ENCODE data around the gene PRRX2.

Gene PRRX2

DNA sequence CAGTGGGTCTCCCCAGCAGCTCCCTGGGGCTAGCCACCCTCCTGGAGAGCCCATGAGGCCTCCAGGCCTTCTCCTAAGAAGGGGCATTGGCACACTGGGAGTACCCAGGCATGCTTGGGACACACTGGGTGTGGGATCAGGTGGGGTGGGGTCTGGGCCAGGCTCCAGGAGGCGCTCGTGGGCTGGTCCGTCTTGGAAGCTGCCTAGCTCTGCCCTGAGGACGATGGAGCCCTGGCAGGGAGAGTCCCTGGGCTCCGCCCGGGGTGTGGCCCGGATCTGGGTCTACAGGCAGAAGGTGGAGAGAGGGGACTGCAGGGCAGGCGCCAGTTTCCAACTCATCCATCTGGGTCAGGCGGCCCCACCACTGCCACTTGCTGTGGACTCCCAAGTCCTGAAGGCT, 2.4 kb downstream of the PRRX2 start:
- no peak for TF ChIP-seq TCF4 (CRISPR knock-in tag; IDR thresholded peaks at IDR 0.05; ENCODE audit: borderline replicate concordance)
- TF ChIP-seq, protein P1, sequence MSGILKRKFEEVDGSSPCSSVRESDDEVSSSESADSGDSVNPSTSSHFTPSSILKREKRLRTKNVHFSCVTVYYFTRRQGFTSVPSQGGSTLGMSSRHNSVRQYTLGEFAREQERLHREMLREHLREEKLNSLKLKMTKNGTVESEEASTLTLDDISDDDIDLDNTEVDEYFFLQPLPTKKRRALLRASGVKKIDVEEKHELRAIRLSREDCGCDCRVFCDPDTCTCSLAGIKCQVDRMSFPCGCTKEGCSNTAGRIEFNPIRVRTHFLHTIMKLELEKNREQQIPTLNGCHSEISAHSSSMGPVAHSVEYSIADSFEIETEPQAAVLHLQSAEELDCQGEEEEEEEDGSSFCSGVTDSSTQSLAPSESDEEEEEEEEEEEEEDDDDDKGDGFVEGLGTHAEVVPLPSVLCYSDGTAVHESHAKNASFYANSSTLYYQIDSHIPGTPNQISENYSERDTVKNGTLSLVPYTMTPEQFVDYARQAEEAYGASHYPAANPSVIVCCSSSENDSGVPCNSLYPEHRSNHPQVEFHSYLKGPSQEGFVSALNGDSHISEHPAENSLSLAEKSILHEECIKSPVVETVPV (CRISPR knock-in tag; IDR thresholded peaks at IDR 0.05), result no peak
- TF ChIP-seq, protein P2, sequence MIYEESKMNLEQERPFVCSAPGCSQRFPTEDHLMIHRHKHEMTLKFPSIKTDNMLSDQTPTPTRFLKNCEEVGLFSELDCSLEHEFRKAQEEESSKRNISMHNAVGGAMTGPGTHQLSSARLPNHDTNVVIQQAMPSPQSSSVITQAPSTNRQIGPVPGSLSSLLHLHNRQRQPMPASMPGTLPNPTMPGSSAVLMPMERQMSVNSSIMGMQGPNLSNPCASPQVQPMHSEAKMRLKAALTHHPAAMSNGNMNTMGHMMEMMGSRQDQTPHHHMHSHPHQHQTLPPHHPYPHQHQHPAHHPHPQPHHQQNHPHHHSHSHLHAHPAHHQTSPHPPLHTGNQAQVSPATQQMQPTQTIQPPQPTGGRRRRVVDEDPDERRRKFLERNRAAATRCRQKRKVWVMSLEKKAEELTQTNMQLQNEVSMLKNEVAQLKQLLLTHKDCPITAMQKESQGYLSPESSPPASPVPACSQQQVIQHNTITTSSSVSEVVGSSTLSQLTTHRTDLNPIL (CRISPR knock-in tag; IDR thresholded peaks at IDR 0.05; ENCODE audit: low read depth), result no peak
- ATAC-seq, result no peak

DNA sequence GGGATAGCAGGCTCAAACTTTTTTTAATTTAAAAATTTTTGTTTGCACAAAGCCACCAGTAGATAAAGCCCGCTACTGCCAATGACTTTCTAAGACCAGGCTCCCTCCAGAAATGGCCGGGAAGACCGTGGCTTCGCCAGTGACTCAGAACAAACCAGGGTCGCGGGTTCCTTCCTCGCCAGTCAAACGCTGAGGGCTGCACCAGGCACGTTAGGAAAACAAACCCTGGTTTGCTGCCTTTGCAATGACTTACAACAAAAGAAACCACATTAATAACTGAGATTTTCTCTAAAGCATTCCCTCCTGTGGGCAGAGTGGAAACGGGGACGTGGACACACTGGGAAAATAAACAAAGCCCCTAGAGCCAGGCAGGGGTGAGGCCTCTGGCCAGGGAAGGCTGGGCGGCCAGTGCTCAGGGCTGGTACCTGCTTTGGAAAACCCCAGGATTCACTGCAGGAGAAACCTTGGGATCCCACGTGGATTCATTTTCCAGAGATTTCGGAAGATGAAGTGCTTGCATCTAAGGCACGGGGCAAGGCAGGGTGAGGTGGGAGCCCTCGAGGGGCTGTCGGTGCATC, 3.8 kb downstream of the PRRX2 start:
- ATAC-seq, result no peak
- TF ChIP-seq OSR1 (CRISPR knock-in tag; IDR thresholded peaks at IDR 0.05) (no peak), ISL1 (CRISPR knock-in tag; IDR thresholded peaks at IDR 0.05) (no peak), TCF4 (CRISPR knock-in tag; IDR thresholded peaks at IDR 0.05; ENCODE audit: borderline replicate concordance) (no peak), GLIS3 (CRISPR knock-in tag; IDR thresholded peaks at IDR 0.05) (no peak), PPARA (CRISPR knock-in tag; IDR thresholded peaks at IDR 0.05; ENCODE audit: borderline replicate concordance) (no peak), ARNTL (CRISPR knock-in tag; IDR thresholded peaks at IDR 0.05; ENCODE audit: borderline replicate concordance, low read depth) (no peak), BACH2 (CRISPR knock-in tag; IDR thresholded peaks at IDR 0.05; ENCODE audit: borderline replicate concordance) (no peak), ZNF8 (CRISPR knock-in tag; IDR thresholded peaks at IDR 0.05) (no peak), ZFP30 (CRISPR knock-in tag; IDR thresholded peaks at IDR 0.05) (no peak), SNAI2 (CRISPR knock-in tag; IDR thresholded peaks at IDR 0.05) (no peak), ZC3H10 (CRISPR knock-in tag; IDR thresholded peaks at IDR 0.05) (no peak), ESRRG (CRISPR knock-in tag; IDR thresholded peaks at IDR 0.05) (no peak), ZFP3 (CRISPR knock-in tag; IDR thresholded peaks at IDR 0.05) (no peak), ZNF565 (CRISPR knock-in tag; conservative IDR thresholded peaks at IDR 0.05; ENCODE audit: low read depth) (no peak)
- TF ChIP-seq, protein P2 (CRISPR knock-in tag; IDR thresholded peaks at IDR 0.05; ENCODE audit: low read depth), result no peak
- TF ChIP-seq, protein P3, sequence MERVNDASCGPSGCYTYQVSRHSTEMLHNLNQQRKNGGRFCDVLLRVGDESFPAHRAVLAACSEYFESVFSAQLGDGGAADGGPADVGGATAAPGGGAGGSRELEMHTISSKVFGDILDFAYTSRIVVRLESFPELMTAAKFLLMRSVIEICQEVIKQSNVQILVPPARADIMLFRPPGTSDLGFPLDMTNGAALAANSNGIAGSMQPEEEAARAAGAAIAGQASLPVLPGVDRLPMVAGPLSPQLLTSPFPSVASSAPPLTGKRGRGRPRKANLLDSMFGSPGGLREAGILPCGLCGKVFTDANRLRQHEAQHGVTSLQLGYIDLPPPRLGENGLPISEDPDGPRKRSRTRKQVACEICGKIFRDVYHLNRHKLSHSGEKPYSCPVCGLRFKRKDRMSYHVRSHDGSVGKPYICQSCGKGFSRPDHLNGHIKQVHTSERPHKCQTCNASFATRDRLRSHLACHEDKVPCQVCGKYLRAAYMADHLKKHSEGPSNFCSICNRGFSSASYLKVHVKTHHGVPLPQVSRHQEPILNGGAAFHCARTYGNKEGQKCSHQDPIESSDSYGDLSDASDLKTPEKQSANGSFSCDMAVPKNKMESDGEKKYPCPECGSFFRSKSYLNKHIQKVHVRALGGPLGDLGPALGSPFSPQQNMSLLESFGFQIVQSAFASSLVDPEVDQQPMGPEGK (CRISPR knock-in tag; IDR thresholded peaks at IDR 0.05; ENCODE audit: borderline replicate concordance), result no peak
- TF ChIP-seq, protein P4, sequence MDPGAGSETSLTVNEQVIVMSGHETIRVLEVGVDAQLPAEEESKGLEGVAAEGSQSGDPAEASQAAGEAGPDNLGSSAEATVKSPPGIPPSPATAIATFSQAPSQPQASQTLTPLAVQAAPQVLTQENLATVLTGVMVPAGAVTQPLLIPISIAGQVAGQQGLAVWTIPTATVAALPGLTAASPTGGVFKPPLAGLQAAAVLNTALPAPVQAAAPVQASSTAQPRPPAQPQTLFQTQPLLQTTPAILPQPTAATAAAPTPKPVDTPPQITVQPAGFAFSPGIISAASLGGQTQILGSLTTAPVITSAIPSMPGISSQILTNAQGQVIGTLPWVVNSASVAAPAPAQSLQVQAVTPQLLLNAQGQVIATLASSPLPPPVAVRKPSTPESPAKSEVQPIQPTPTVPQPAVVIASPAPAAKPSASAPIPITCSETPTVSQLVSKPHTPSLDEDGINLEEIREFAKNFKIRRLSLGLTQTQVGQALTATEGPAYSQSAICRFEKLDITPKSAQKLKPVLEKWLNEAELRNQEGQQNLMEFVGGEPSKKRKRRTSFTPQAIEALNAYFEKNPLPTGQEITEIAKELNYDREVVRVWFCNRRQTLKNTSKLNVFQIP (CRISPR knock-in tag; IDR thresholded peaks at IDR 0.05; ENCODE audit: borderline replicate concordance, low read depth), result no peak
- TF ChIP-seq, protein P1 (CRISPR knock-in tag; IDR thresholded peaks at IDR 0.05), result no peak

DNA sequence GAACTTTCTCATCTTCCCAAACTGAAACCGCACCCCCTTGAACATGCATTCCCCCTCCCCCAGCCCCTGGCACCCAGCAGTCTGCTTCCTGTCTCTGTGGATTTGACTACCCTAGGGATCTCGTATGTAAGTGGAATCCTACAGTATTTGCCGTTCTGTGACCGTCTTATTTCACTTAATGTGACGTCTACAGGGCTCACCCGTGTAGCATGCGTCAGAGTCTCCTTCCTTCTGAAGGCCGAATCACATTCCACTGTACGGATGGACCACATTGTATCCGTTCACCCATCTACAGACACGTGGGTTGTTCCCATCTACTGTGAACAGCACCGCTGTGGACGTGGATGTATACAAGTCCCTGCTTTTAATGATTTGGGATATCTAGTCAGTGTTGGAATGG, 4.5 kb downstream of the PRRX2 start:
- no peak for ATAC-seq
- TF ChIP-seq ZC3H10 (CRISPR knock-in tag; IDR thresholded peaks at IDR 0.05) (no peak), ZNF565 (CRISPR knock-in tag; conservative IDR thresholded peaks at IDR 0.05; ENCODE audit: low read depth) (no peak), TCF4 (CRISPR knock-in tag; IDR thresholded peaks at IDR 0.05; ENCODE audit: borderline replicate concordance) (no peak), TOX (CRISPR knock-in tag; IDR thresholded peaks at IDR 0.05; ENCODE audit: borderline replicate concordance) (no peak), BACH2 (CRISPR knock-in tag; IDR thresholded peaks at IDR 0.05; ENCODE audit: borderline replicate concordance) (no peak), ZFP3 (CRISPR knock-in tag; IDR thresholded peaks at IDR 0.05) (no peak), ZFP30 (CRISPR knock-in tag; IDR thresholded peaks at IDR 0.05) (no peak), ESRRG (CRISPR knock-in tag; IDR thresholded peaks at IDR 0.05) (no peak)
- TF ChIP-seq, protein P4 (CRISPR knock-in tag; IDR thresholded peaks at IDR 0.05; ENCODE audit: borderline replicate concordance, low read depth), result no peak
- TF ChIP-seq, protein P5, sequence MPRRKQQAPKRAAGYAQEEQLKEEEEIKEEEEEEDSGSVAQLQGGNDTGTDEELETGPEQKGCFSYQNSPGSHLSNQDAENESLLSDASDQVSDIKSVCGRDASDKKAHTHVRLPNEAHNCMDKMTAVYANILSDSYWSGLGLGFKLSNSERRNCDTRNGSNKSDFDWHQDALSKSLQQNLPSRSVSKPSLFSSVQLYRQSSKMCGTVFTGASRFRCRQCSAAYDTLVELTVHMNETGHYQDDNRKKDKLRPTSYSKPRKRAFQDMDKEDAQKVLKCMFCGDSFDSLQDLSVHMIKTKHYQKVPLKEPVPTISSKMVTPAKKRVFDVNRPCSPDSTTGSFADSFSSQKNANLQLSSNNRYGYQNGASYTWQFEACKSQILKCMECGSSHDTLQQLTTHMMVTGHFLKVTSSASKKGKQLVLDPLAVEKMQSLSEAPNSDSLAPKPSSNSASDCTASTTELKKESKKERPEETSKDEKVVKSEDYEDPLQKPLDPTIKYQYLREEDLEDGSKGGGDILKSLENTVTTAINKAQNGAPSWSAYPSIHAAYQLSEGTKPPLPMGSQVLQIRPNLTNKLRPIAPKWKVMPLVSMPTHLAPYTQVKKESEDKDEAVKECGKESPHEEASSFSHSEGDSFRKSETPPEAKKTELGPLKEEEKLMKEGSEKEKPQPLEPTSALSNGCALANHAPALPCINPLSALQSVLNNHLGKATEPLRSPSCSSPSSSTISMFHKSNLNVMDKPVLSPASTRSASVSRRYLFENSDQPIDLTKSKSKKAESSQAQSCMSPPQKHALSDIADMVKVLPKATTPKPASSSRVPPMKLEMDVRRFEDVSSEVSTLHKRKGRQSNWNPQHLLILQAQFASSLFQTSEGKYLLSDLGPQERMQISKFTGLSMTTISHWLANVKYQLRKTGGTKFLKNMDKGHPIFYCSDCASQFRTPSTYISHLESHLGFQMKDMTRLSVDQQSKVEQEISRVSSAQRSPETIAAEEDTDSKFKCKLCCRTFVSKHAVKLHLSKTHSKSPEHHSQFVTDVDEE (CRISPR knock-in tag; IDR thresholded peaks at IDR 0.05), result no peak
- TF ChIP-seq, protein P3 (CRISPR knock-in tag; IDR thresholded peaks at IDR 0.05; ENCODE audit: borderline replicate concordance), result no peak
